VCaP (cell line): ENCODE data around the gene SPOUT1.
"Not testable (repeated sequence)": the region's sequence is repeated elsewhere in the genome, so short reads cannot be mapped to it uniquely, and the experiment has no call there.

Experiments used
- H3K27ac ChIP-seq: fragments of 450-650 bp; 2 replicates; pipeline ENCODE4 v1.5.1; 2017
- TF ChIP-seq, protein P1 (sequence below): fragments of 450-650 bp; conservative IDR thresholded peaks from 2 replicates; pipeline ENCODE4 v1.5.1; 2017; ENCODE audit warnings: mild to moderate bottlenecking, moderate library complexity

Gene SPOUT1

DNA sequence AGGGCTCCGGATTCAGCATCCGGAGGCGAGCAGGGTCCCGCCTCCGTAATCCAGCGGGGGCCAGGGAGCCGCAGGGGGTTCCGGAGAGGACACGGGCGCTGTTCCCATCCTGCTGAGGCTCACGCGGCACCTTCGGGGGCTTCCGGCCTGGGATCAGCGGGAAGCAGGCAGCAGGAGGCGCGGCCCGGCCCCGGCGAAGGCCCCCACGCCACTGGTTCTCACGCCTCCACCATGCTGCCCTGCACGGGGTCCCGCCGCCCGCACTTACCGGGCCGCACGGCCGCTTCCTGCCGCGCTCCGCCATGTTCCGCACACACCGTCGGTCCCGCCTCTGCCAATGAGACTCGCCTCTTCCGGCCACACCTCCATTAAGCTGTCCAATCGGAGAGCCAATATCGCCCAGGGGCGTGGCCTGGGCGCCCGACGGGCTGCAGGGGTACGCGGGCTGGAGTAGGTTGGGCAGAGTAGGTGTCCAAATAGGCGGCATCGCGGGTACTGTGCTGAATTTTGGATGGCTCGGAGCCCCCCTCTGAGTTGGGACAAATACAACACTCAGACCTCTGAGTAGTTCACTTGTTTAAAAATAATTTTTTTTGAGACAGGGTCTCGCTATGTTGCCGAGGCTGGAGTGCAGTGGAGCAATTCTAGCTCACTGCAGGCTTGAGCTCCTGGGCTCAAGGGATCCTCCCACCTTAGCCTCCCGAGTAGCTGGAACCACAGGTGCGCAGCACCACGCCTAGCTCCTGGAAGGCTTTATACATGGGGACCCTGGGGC, at the start of gene SPOUT1:
Gene SPOUT1 (minus strand): TSS at position 318 of the 775 bp plus-strand sequence. CDS start 14 bp downstream, at position 304.
- TF ChIP-seq, protein P1, sequence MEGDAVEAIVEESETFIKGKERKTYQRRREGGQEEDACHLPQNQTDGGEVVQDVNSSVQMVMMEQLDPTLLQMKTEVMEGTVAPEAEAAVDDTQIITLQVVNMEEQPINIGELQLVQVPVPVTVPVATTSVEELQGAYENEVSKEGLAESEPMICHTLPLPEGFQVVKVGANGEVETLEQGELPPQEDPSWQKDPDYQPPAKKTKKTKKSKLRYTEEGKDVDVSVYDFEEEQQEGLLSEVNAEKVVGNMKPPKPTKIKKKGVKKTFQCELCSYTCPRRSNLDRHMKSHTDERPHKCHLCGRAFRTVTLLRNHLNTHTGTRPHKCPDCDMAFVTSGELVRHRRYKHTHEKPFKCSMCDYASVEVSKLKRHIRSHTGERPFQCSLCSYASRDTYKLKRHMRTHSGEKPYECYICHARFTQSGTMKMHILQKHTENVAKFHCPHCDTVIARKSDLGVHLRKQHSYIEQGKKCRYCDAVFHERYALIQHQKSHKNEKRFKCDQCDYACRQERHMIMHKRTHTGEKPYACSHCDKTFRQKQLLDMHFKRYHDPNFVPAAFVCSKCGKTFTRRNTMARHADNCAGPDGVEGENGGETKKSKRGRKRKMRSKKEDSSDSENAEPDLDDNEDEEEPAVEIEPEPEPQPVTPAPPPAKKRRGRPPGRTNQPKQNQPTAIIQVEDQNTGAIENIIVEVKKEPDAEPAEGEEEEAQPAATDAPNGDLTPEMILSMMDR = no peak
- peak within 1 kb of the TSS; percentile 83 for H3K27ac ChIP-seq

- TF ChIP-seq, protein P1 = no peak
- H3K27ac ChIP-seq = 0 out of 2 replicates have a peak overlapping the region, but pooled peaks have one; percentile 20
Observed at GRCh38 chr9:128877852-128878251, 48.3 kb upstream of the SPOUT1 start.

- not testable (repeated sequence) for H3K27ac ChIP-seq
Observed at GRCh38 chr9:128870941-128871265, 41.3 kb upstream of the SPOUT1 start.

DNA sequence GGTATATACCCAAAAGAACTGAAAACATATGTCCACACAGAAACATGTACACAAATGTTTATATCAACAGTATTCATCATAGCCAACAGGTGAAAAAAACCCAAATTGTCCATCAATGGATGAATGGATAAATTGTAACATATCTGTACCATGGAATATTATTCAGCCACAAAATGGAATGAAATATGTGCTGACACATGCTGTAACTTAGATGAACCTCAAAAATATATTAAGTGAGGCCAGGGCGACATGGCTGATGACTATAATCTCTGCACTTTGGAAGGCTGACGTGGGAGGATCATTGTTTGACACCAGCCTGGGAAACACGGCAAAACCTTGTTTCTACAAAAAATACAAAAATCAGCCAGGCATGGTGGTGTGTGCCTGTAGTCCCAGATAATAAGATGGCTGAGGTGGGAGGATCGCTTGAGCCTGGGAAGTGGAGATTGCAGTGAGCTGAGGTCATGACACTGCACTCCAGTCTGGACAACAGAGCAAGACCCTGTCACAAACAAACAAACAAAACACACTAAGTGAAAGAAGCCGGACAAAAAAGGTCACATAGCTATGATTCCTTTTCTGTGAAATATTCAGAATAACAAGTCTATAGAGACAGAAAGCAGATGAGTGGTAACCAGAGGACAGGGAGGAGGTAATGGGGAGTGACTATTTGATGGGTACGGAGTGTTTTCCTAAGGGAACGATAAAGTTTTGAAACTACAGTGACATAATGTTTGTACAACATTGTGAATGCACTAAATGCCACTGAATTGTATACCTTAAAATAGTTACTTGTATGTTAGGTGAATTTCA, 40.7 kb upstream of the SPOUT1 start:
- H3K27ac ChIP-seq = no peak overlapping the region
- TF ChIP-seq, protein P1 = no peak

DNA sequence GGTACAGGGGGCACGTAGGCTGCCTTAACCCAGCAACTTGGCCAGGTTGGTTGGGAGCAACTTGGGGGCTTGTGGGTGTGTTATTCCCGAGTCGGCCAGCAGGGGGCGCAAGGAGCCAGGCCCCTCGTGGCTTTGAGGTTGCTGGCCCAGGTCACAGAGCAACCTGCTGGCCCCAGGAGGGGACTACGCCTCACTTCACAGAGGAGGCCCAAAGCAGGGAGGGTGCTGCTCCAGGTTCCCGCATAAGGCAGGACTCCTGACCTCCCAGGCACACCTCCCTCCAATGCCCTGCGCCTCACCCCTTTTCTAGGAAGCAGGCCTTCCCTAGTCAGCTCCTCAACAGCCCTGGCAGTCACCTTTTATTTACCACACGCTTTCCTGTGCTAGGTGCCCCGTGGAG, 34.1 kb upstream of the SPOUT1 start:
- H3K27ac ChIP-seq = peak overlapping the region; percentile 56
- TF ChIP-seq, protein P1 = peak; percentile 90

DNA sequence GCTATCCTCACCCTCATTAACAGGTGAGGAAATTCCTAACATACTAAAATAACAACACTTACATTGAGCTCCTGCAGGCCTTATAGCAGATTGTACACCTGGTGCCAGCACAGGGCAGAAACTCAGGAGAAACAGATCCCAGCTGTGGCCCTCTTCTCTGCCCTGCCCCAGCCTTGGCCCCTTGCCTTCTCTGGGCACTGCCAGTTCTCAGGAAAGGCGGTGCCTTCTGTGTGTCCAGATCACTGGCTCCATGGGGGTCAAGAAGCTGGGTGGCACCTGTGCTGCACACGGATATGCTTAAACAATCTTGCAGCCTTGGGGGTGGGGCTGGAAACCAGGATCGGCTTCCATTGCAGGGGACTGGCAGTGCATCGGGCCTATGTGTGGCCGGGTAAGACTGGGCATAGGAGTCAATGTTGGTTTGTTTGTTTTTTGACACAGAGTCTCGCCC, 32.8 kb upstream of the SPOUT1 start:
- peak overlapping the region; percentile 56 for H3K27ac ChIP-seq
- TF ChIP-seq, protein P1 = no peak

GRCh38 chr9:128861501-128861900, 31.9 kb upstream of the SPOUT1 start:
- TF ChIP-seq, protein P1 = no peak
- H3K27ac ChIP-seq = peak overlapping the region; percentile 56
